ENCODE measurements around the gene VPS35. TPM values are rescaled to one million over a fixed set of nuclear protein-coding genes. Genes with fewer than 3 reads are reported as not detected.

VPS35 gene
- total and polyA plus RNA-seq, 10 of the 15 experiments (the other 5 are each of a cell fraction or from before 2014, with no cell fraction given), result 28.5 to 125 (median 60.6) TPM

DNA sequence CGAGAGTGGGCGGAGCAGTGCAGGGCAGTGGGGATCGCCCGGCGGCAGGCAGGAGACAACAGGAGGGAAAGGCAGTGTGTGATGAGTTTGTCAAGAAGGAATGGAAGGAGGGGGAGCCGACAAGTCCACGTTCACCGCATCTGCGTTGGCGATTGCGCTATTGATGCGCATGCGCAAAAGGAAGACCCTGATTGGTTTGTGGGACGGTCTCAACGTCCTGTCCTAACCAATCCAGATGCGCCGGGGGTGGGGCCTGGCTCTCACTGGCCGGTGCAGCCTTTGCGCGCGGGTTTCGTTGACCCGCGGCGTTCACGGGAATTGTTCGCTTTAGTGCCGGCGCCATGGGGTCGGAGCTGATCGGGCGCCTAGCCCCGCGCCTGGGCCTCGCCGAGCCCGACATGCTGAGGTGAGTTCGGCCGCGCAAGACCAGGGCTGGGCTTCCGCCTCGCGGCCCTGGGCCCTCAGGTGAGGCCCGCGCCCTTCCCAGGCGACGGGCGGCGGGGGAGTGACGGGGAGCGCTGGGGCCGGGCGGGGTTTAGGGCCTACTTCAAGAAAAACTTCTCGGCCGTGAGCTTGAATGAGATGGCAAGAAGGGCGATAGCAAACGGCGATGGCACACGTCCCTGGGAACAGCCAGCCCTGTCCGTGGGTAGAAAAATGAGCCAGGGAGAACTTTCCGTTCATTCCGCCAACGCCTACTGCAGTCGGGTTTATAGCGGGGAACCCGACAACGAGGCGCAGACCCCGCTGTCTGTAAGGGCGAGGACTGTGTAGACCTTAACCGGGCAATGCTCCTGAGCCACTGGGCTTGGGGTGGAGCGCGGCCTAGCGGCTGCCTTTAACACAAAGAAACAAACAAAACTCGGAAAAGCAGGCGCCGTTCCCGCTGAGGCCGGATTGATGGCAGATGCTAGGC, 645 bp upstream of the VPS35 start, which contains the start of gene ORC6 (continued):
- TF ChIP-seq, protein P1, sequence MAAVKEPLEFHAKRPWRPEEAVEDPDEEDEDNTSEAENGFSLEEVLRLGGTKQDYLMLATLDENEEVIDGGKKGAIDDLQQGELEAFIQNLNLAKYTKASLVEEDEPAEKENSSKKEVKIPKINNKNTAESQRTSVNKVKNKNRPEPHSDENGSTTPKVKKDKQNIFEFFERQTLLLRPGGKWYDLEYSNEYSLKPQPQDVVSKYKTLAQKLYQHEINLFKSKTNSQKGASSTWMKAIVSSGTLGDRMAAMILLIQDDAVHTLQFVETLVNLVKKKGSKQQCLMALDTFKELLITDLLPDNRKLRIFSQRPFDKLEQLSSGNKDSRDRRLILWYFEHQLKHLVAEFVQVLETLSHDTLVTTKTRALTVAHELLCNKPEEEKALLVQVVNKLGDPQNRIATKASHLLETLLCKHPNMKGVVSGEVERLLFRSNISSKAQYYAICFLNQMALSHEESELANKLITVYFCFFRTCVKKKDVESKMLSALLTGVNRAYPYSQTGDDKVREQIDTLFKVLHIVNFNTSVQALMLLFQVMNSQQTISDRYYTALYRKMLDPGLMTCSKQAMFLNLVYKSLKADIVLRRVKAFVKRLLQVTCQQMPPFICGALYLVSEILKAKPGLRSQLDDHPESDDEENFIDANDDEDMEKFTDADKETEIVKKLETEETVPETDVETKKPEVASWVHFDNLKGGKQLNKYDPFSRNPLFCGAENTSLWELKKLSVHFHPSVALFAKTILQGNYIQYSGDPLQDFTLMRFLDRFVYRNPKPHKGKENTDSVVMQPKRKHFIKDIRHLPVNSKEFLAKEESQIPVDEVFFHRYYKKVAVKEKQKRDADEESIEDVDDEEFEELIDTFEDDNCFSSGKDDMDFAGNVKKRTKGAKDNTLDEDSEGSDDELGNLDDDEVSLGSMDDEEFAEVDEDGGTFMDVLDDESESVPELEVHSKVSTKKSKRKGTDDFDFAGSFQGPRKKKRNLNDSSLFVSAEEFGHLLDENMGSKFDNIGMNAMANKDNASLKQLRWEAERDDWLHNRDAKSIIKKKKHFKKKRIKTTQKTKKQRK (IDR thresholded peaks at IDR 0.05; ENCODE audit: low read depth, low read length), result no peak
- TF ChIP-seq SMARCA5 (IDR thresholded peaks at IDR 0.05) (peak; percentile 47; the same call in 1 of the 2 replicates), FOS (IDR thresholded peaks at IDR 0.05; ENCODE audit: borderline replicate concordance, extremely low read depth, insufficient read length) (peak; percentile 80), BRCA1 (IDR thresholded peaks at IDR 0.05; ENCODE audit: low read depth, low read length) (no peak), MYC (IDR thresholded peaks at IDR 0.05; ENCODE audit: insufficient read depth, insufficient read length, insufficient replicate concordance, low read length, severe bottlenecking) (no peak), GATAD2B (conservative IDR thresholded peaks at IDR 0.05; ENCODE audit: low read depth) (peak; percentile 69; the same call in 1 of the 2 replicates), RAD21 (IDR thresholded peaks at IDR 0.05; ENCODE audit: insufficient read depth, low read depth, low read length) (peak; percentile 63), NFYA (IDR thresholded peaks at IDR 0.05; ENCODE audit: borderline replicate concordance, low read depth, low read length) (no peak; the same call in 1 of the 2 replicates), RUNX3 (IDR thresholded peaks at IDR 0.05; ENCODE audit: low read length) (no peak; the same call in 1 of the 2 replicates), ZSCAN29 (IDR thresholded peaks at IDR 0.05) (peak; percentile 96), ZNF274 (IDR thresholded peaks at IDR 0.05; ENCODE audit: insufficient read depth, insufficient read length) (no peak), ETV6 (conservative IDR thresholded peaks at IDR 0.05 in 1 of 2, IDR thresholded peaks at IDR 0.05 in 1 of 2; ENCODE audit: borderline replicate concordance in 1 of 2, low read depth in 1 of 2) (0 out of 4 replicates have a peak, but pooled peaks of 1 of the 2 experiments have one; percentile 10), POLR2AphosphoS5 (IDR thresholded peaks at IDR 0.05; ENCODE audit: low read length) (peak; percentile 61), NBN (IDR thresholded peaks at IDR 0.05) (no peak), SMAD5 (IDR thresholded peaks at IDR 0.05; ENCODE audit: low read depth) (no peak)
- TF ChIP-seq, protein P2, sequence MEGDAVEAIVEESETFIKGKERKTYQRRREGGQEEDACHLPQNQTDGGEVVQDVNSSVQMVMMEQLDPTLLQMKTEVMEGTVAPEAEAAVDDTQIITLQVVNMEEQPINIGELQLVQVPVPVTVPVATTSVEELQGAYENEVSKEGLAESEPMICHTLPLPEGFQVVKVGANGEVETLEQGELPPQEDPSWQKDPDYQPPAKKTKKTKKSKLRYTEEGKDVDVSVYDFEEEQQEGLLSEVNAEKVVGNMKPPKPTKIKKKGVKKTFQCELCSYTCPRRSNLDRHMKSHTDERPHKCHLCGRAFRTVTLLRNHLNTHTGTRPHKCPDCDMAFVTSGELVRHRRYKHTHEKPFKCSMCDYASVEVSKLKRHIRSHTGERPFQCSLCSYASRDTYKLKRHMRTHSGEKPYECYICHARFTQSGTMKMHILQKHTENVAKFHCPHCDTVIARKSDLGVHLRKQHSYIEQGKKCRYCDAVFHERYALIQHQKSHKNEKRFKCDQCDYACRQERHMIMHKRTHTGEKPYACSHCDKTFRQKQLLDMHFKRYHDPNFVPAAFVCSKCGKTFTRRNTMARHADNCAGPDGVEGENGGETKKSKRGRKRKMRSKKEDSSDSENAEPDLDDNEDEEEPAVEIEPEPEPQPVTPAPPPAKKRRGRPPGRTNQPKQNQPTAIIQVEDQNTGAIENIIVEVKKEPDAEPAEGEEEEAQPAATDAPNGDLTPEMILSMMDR (IDR thresholded peaks at IDR 0.05 in 2 of 3, conservative IDR thresholded peaks at IDR 0.05 in 1 of 3; ENCODE audit: control insufficient read depth in 2 of 3, extremely low read depth in 1 of 3, insufficient read depth in 1 of 3, low read depth in 3 of 3, low read length in 3 of 3), result peak; percentile 50 to 68 (median 54)
- TF ChIP-seq, protein P3, sequence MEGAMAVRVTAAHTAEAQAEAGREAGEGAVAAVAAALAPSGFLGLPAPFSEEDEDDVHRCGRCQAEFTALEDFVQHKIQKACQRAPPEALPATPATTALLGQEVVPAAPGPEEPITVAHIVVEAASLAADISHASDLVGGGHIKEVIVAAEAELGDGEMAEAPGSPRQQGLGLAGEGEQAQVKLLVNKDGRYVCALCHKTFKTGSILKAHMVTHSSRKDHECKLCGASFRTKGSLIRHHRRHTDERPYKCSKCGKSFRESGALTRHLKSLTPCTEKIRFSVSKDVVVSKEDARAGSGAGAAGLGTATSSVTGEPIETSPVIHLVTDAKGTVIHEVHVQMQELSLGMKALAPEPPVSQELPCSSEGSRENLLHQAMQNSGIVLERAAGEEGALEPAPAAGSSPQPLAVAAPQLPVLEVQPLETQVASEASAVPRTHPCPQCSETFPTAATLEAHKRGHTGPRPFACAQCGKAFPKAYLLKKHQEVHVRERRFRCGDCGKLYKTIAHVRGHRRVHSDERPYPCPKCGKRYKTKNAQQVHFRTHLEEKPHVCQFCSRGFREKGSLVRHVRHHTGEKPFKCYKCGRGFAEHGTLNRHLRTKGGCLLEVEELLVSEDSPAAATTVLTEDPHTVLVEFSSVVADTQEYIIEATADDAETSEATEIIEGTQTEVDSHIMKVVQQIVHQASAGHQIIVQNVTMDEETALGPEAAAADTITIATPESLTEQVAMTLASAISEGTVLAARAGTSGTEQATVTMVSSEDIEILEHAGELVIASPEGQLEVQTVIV (IDR thresholded peaks at IDR 0.05; ENCODE audit: borderline replicate concordance, partially characterized antibody), result no peak
- TF ChIP-seq, protein P4, sequence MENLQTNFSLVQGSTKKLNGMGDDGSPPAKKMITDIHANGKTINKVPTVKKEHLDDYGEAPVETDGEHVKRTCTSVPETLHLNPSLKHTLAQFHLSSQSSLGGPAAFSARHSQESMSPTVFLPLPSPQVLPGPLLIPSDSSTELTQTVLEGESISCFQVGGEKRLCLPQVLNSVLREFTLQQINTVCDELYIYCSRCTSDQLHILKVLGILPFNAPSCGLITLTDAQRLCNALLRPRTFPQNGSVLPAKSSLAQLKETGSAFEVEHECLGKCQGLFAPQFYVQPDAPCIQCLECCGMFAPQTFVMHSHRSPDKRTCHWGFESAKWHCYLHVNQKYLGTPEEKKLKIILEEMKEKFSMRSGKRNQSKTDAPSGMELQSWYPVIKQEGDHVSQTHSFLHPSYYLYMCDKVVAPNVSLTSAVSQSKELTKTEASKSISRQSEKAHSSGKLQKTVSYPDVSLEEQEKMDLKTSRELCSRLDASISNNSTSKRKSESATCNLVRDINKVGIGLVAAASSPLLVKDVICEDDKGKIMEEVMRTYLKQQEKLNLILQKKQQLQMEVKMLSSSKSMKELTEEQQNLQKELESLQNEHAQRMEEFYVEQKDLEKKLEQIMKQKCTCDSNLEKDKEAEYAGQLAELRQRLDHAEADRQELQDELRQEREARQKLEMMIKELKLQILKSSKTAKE (IDR thresholded peaks at IDR 0.05; ENCODE audit: low read depth, poor library complexity, severe bottlenecking), result peak; percentile 37

Data from GM12878 (cell line).